GM19372 (cell line): ENCODE results near the gene DAB1.

Experiments
- ATAC-seq: cut with Tn5 transposase; IDR thresholded peaks from one replicate; pipeline ENCODE4 v1.9.1; 2021; ENCODE audit warnings: mild to moderate bottlenecking, low read depth, moderate library complexity; ENCODE audit not compliant: unreplicated experiment

Gene DAB1

GRCh38 chr1:57423656-57424211 lies at the start of gene DAB1:
TSS of gene DAB1 (minus strand) at chr1:57424060. CDS start at chr1:57291030, 133,030 bp downstream.
- ATAC-seq: no peak

GRCh38 chr1:57473448-57473847 lies 49.6 kb upstream of the DAB1 start:
- ATAC-seq: no peak

GRCh38 chr1:57471995-57472394 lies 48.1 kb upstream of the DAB1 start:
- ATAC-seq: no peak

GRCh38 chr1:57470036-57470435 lies 46.2 kb upstream of the DAB1 start:
- no peak for ATAC-seq

- ATAC-seq: no peak
These were observed 45.0 kb upstream of the DAB1 start for GRCh38 chr1:57468641-57469523.

DNA sequence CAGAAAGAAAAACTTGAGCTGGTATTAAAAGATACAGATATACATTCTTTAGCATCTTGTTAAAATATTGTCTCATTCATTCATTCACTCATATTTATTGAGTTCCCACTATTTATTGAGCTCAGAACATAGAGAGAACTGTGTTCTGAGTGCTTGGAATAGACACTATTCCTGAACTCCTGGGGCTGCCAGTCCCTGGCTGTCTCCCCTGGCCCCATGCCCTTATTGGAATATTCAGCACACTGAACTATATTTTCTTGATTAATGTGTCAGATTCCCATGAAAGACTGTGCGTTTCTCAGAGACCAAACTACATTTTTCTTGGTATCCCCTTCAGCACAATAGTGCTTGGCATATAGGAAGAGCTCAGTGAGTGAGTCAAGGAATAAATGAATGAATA lies 44.0 kb upstream of the DAB1 start:
- no peak for ATAC-seq

DNA sequence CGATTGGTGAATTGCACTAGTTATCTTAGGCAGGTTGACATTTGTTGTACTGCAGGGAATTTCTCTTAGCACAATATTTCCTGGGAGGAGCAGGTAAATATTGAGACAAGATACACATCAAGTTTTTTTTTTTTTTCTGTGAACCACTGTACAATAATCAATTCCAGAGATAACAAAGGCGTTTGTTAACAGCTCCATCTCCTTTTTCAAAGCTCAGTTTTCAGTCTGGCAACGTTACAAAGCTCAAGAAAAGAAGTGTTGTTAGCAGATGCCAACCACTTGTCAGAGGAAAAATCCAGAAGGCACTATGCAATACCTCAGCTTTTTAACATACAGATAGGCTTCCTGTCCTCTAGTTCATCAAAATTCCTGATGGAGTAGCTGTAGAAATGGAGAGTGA lies 40.9 kb upstream of the DAB1 start:
- ATAC-seq: no peak

GRCh38 chr1:57463343-57463742 lies 39.5 kb upstream of the DAB1 start:
- no peak for ATAC-seq

GRCh38 chr1:57461405-57461804 lies 37.5 kb upstream of the DAB1 start:
- no peak for ATAC-seq

- no peak for ATAC-seq
These were observed 27.7 kb upstream of the DAB1 start for GRCh38 chr1:57451516-57451915.

DNA sequence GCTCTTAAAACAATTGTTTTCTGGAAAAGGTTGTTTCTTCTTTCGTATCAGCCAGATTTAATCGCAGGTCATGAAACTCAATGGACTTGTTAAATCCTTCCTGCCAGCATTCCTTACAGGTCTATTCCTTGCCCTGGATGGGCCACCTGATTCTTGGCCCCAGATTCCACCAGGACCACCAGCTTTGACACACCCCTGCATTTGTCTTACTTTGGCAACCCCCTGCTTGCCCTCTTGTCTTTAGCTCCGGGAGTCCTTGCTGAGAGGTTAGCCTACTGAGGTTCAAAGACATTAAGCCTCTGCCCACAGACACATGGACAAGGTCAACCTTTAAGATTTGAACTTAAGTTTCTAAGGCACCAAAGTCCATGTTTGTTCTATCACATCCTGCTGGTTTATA lies 27.1 kb upstream of the DAB1 start:
- no peak for ATAC-seq

DNA sequence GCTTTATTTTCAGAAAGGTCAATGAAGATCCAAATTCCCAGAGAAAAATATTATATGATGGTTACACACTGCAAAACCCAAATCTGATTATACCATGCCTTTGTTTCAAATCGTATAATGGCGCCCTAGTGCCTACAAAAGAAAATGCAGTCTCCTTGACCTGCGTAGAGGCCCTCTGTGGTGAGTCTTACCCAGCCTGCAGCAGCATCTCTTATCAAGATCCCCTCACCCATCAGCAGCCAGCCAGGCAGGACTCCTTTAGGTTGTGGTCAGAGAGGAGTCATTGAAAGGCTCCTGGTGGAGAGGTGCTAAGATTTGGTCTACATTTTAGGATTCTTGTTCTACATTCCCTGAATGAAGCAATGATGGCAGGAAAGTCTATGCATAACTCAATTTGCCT lies 23.7 kb upstream of the DAB1 start:
- ATAC-seq: no peak

- no peak for ATAC-seq
These were observed 19.1 kb upstream of the DAB1 start for GRCh38 chr1:57443004-57443403.

DNA sequence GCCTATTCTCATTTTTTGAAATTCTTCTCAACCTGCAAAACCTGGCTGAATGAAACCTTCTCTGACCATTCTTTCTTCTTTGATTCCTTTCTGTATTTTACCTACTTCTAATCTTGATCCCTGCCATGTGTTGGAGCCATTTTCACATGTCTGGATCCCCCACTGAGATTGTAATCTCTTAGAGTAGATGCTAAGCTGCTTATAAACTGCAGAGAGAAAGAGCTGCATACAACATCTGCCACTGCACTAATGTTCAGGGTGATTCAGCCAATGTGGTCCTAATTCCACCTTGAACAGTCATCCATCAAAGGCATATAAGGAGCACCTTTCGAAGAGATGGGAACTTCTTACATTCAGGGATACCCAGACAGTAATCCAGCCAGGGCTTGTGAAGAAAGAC lies 16.2 kb upstream of the DAB1 start:
- ATAC-seq: no peak

- ATAC-seq: no peak
These were observed 7.5 kb upstream of the DAB1 start for GRCh38 chr1:57431400-57431799.

DNA sequence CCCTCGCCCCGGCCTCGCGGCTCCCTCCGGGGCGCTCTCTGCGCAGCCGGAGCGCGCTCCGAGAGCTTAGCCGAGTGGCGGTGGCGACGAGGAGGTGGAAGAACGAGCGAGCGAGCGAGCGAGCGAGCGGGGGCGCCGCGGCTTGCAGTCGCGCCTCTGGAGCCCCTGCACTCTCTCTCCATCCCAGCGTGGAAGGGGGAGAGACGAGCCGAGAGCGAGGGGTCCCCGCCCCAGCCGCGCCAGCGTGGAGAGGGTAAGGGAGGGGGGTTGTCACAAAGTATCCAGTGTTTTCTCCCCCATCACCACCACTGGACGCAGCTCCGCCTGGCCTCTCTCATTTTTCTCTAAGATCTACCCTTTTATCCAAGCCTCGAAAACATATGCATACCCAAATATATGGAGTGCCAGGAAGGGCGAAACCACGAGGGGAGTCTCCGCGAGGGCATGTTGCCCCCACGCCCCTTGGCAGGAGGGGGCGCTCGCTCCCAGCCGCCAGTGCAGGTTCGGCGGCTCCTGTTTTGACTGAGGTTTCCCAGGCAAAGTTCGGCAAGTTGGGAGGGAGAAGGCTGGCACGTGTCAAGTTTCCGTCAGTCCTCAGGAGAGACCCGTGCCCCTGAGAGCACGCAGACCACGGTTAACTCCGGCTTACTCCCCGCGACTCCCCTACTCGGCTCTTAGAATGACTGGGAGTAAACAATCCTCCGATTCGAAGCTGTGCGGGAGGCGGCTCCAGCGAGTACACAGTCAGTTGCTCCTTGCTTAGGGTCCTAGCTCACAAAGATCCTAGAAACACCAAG lies 569 bp upstream of the DAB1 start:
- no peak for ATAC-seq

- no peak for ATAC-seq
These were observed 665 bp downstream of the DAB1 start for GRCh38 chr1:57423135-57423655.

DNA sequence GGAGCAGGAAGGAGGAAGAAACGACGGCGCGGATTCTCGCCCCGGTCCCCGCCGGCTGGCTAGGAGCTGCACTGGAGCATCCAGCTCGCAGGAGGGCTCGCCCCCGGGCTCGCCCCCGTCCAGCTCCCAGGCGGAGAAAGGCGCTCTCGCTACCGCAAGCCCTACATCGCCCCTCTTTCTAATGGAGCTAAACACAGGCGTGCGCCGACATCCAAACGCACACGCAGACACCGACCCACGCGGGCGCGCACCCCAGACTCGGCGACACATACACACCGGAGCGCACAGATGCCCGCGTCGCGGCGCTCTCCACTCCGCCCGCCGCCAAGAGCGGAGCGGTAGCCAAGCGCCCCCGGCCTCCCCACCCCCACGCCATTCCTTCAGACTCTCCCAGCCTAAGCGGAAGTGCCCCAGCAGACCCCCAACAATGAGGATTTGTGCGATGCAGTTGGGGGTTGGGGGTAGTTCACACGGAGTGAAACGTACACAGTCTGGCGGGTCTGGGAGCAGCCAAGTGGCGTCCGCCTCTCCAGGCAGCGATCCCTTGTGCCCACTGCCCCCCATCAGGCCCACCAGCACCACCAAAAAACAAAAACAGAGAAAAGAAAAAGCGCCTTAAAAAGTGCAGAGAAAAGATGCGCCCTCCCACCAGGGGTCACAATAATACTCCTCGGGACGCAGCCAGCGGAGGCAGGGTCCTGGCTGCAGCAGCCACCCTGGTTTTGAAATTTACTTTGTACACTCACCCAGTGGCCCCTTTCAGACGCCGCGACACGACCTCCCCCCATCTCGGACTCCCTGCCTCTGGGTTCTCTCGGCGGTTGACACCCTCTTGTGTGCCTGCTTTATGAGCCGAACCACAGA lies 1.4 kb downstream of the DAB1 start:
- no peak for ATAC-seq

- ATAC-seq: no peak
These were observed 2.1 kb downstream of the DAB1 start for GRCh38 chr1:57421806-57422205.
